GM21515 (cell line): ENCODE results near the gene CDKL1.

Experiments used
- ATAC-seq: cut with Tn5 transposase; IDR thresholded peaks from one replicate; pipeline ENCODE4 v1.9.1; 2021; ENCODE audit not compliant: unreplicated experiment

Gene CDKL1

GRCh38 chr14:50396631-50397389, at the start of gene CDKL1:
Gene CDKL1 (minus strand): TSS chr14:50396881. CDS start chr14:50395868, 1,013 bp downstream.
- peak; percentile 60 for ATAC-seq

- no peak for ATAC-seq
Observed at GRCh38 chr14:50434528-50434927, 37.8 kb upstream of the CDKL1 start.

GRCh38 chr14:50432131-50432530, 35.5 kb upstream of the CDKL1 start:
- no peak for ATAC-seq

GRCh38 chr14:50425816-50426215, 29.1 kb upstream of the CDKL1 start:
- ATAC-seq, result no peak

GRCh38 chr14:50425105-50425504, 28.4 kb upstream of the CDKL1 start:
- no peak for ATAC-seq

- ATAC-seq, result no peak
Observed at GRCh38 chr14:50423529-50423928, 26.8 kb upstream of the CDKL1 start.

DNA sequence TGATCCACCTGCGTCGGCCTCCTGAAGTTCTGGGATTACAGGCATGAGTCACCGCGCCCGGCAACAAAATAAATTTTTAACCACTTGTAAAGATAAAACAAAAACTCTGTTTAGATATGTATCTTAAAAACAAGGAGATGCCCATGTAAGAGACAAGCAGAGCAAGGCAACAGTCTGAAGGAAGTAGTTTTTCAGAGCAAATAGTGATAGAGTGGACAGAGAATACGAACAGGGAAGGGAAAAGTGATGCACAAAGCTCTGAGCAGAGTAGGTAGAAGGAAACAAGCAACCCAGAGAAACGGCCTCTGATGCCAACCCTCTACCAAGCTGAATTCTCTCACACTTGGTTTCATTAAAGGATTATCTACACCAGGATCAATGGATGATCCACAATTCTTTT, 24.8 kb upstream of the CDKL1 start:
- ATAC-seq, result no peak

- no peak for ATAC-seq
Observed at GRCh38 chr14:50417853-50418252, 21.2 kb upstream of the CDKL1 start.

GRCh38 chr14:50410921-50411320, 14.2 kb upstream of the CDKL1 start:
- ATAC-seq, result no peak

DNA sequence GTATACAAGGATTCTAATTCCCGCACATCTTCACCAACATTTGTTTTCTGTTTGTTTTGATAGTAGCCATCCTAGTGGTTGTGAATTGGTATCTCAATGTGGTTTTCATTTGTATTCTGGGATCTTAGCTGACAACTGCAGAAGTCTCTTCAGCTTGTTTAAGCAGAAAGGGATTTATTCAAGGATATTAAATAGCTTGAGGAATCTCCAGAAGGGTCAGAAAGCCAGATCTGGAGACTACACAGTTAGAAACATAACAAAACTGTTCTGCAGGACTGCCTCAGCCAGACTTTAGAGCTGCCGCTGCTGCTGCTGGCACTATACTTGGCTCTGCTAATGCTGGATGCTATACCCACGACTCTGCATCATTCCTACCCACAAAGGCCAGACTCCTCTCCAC, 13.4 kb upstream of the CDKL1 start:
- ATAC-seq, result no peak

GRCh38 chr14:50407111-50407812, 10.6 kb upstream of the CDKL1 start:
- ATAC-seq, result no peak

DNA sequence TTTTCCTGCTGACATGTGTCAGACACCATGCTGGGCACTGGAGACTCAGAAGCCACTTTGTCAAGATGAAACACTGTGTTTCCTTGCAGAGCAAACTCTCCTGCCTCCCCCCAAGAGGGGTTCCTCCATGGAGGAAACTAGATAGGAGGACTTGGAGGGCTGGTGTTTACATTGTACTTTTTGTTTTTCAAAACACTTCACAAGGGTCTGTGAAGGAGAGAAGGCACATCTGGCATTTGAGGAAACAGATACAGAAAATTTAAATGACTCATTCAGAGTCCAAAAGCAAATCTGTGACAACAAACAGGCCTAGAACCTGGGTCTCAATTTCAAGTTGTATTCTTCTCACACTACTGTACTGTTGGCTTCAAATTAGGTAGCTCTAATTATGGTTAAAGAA, 6.7 kb upstream of the CDKL1 start:
- ATAC-seq, result no peak

DNA sequence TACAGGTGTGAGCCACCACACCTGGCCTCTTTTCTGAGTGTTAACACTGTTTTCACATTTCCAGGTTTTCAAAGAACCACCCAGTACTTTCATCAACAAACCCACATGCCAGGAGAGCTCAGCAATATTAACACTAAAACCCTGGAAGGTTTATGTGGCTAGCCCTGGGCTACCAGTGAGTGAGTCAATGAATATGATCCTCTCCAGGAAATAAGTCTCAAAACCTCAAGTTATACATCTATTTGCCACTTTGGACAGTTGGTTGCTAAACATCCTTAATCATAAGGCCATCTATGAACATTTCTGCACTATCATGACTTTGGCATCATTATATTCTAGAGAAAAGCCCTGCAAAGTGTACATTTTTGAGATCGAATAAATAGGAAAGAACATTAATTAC, 6.3 kb upstream of the CDKL1 start:
- ATAC-seq, result no peak

DNA sequence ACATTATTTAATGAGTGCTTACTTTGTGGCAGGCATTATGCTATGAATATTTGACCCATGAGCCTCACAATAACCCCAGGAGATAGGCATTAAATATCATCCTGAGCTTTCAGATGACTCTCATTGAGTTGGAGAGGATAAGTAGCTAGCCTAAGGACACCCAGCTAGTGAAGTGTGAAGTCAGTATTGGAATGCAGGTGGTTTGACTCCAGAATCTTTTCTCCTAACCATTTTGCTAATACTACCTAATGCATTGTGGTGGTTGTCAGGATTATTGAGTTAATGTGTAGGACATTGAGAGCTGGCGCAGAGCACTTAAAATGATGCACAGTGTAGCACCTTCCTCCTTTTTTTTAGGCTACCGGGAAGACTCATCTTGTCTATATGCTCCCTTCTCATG, 3.8 kb upstream of the CDKL1 start:
- ATAC-seq, result no peak

GRCh38 chr14:50399251-50400032, 2.8 kb upstream of the CDKL1 start:
- ATAC-seq, result no peak

GRCh38 chr14:50398189-50398580, 1.5 kb upstream of the CDKL1 start:
- no peak for ATAC-seq

GRCh38 chr14:50397390-50398188, 908 bp upstream of the CDKL1 start:
- ATAC-seq, result no peak

DNA sequence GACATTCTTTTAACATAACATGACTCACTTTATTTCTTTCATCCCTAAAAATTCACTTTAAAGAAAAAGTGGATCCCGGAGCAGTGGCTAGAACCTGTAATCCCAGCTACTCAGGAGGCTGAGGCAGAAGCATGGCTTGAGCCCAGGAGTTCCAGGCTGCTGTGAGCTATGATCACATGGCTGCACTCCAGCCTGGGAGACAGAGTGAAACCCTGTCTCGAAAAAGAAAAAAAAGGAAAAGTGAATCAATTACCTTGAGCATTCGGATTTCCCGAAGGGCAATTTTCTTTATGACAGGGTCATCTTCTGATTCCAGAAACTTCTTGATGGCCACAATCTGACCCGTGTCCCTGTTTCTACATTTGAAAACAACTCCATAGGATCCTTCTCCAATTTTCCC, 1.2 kb downstream of the CDKL1 start:
- ATAC-seq, result no peak

GRCh38 chr14:50394713-50395112, 2.0 kb downstream of the CDKL1 start:
- no peak for ATAC-seq

GRCh38 chr14:50389668-50390441, 6.8 kb downstream of the CDKL1 start:
- ATAC-seq, result no peak
